Body of pancreas (tissue), 4 donors: ENCODE results near the gene RAET1L.

ENCODE experiments used
- CTCF ChIP-seq, 7 experiments: fragments of 450-650 bp in 4 of 7; fragments of 200-600 bp in 3 of 7; sonication (generic) in 3 of 7; IDR thresholded peaks; one replicate each; pipeline ENCODE4 v1.5.1; 2016 to 2019; ENCODE audit warnings: antibody characterized with exemption in 7 of 7
- POLR2A ChIP-seq, 3 donors: fragments of 450-650 bp; IDR thresholded peaks; one replicate each; pipeline ENCODE4 v1.6.1; 2016; ENCODE audit warnings: antibody characterized with exemption in 3 of 3, mild to moderate bottlenecking in 2 of 3

- TF ChIP-seq CTCF (IDR thresholded peaks at IDR 0.05): no peak
- no peak for TF ChIP-seq POLR2A (IDR thresholded peaks at IDR 0.05)
These were observed 46.7 kb downstream of the RAET1L start for GRCh38 chr6:149978610-149979009.
